ENCODE results near the gene ARHGAP26. TPM values are rescaled to one million over a fixed set of nuclear protein-coding genes. Genes with fewer than 3 reads are reported as not detected.

ARHGAP26 gene
- total and polyA plus RNA-seq, 2 experiments from 2014 or later, result 9.5 to 16.8 TPM

- H3K4me2 ChIP-seq, result no peak overlapping the region
- H3K4me3 Mint-ChIP-seq, result no peak overlapping the region
These were observed 60.2 kb downstream of the ARHGAP26 start for GRCh38 chr5:142830241-142831008.

More at GRCh38 chr5:142830241-142831008, 60.2 kb downstream of the ARHGAP26 start:
- H3K36me3 Mint-ChIP-seq (ENCODE audit: low read depth), result no peaks in the 10 kb centered on the region
- H3K27me3 ChIP-seq (ENCODE audit: insufficient read depth), result no peaks in the 10 kb centered on the region
- no peaks in the 10 kb centered on the region for H4K20me1 ChIP-seq (replicated peaks; ENCODE audit: insufficient read depth)
- no peak overlapping the region for H2AFZ ChIP-seq
- peaks cover 33% of the 10 kb centered on the region for H3K4me1 Mint-ChIP-seq
- H3K9me2 ChIP-seq (ENCODE audit: insufficient read depth), result peaks cover 21% of the 10 kb centered on the region
- no peak for TF ChIP-seq ZNF114 (CRISPR knock-in tag; IDR thresholded peaks at IDR 0.05)
- no peak for TF ChIP-seq NANOG (IDR thresholded peaks at IDR 0.05; ENCODE audit: borderline replicate concordance)
- TF ChIP-seq, protein P1, sequence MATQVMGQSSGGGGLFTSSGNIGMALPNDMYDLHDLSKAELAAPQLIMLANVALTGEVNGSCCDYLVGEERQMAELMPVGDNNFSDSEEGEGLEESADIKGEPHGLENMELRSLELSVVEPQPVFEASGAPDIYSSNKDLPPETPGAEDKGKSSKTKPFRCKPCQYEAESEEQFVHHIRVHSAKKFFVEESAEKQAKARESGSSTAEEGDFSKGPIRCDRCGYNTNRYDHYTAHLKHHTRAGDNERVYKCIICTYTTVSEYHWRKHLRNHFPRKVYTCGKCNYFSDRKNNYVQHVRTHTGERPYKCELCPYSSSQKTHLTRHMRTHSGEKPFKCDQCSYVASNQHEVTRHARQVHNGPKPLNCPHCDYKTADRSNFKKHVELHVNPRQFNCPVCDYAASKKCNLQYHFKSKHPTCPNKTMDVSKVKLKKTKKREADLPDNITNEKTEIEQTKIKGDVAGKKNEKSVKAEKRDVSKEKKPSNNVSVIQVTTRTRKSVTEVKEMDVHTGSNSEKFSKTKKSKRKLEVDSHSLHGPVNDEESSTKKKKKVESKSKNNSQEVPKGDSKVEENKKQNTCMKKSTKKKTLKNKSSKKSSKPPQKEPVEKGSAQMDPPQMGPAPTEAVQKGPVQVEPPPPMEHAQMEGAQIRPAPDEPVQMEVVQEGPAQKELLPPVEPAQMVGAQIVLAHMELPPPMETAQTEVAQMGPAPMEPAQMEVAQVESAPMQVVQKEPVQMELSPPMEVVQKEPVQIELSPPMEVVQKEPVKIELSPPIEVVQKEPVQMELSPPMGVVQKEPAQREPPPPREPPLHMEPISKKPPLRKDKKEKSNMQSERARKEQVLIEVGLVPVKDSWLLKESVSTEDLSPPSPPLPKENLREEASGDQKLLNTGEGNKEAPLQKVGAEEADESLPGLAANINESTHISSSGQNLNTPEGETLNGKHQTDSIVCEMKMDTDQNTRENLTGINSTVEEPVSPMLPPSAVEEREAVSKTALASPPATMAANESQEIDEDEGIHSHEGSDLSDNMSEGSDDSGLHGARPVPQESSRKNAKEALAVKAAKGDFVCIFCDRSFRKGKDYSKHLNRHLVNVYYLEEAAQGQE (IDR thresholded peaks at IDR 0.05; ENCODE audit: unreplicated experiment), result no peak
- TF ChIP-seq EZH2phosphoT487 (IDR thresholded peaks at IDR 0.05; ENCODE audit: unreplicated experiment), result no peak
- no peak for TF ChIP-seq CTCF (conservative IDR thresholded peaks at IDR 0.05; ENCODE audit: low read depth in 2 of 2)
- TF ChIP-seq STAT1 (IDR thresholded peaks at IDR 0.05; ENCODE audit: unreplicated experiment), result no peak
- no peak for TF ChIP-seq EZH2 (IDR thresholded peaks at IDR 0.05; ENCODE audit: low read depth, unreplicated experiment)
- TF ChIP-seq ZNF462 (CRISPR knock-in tag; IDR thresholded peaks at IDR 0.05), result no peak
- no peak for TF ChIP-seq CREB1 (CRISPR knock-in tag; IDR thresholded peaks at IDR 0.05; ENCODE audit: low read depth)
- no peak for TF ChIP-seq JUNB (IDR thresholded peaks at IDR 0.05; ENCODE audit: unreplicated experiment)
- TF ChIP-seq ZNF331 (CRISPR knock-in tag; IDR thresholded peaks at IDR 0.05; ENCODE audit: low read depth), result no peak
- TF ChIP-seq POLR2AphosphoS5 (IDR thresholded peaks at IDR 0.05; ENCODE audit: low read depth), result no peak
- H3K9me3 Mint-ChIP-seq, result no peaks in the 10 kb centered on the region
- peaks cover 18% of the 10 kb centered on the region; the same call in 1 of the 2 replicates for H3K79me2 ChIP-seq (replicated peaks; ENCODE audit: insufficient read depth)
- H3K36me3 ChIP-seq (ENCODE audit: insufficient read depth), result no peaks in the 10 kb centered on the region
- ATAC-seq, result no peak
- H3F3A ChIP-seq (replicated peaks; ENCODE audit: low read depth), result no peaks in the 10 kb centered on the region
- H3K4me3 ChIP-seq, result no peak overlapping the region
- no peak overlapping the region for H3K27ac ChIP-seq (ENCODE audit: low read depth)
- peaks cover 2% of the 10 kb centered on the region for H3K27me3 Mint-ChIP-seq (ENCODE audit: insufficient read depth, low read depth, poor library complexity)
- H3K27ac Mint-ChIP-seq, result no peak overlapping the region
- H3K4me1 ChIP-seq (ENCODE audit: insufficient read depth), result peaks cover 35% of the 10 kb centered on the region
- no peak for DNase-seq (ENCODE audit: low spot score)

All from GM23338 (cell line).